Colonic mucosa (tissue), 4 donors: ENCODE measurements around the gene TST. TPM values are rescaled to one million over a fixed set of nuclear protein-coding genes. Genes with fewer than 3 reads are reported as not detected.

Experiments
- DNase-seq: peaks from one replicate; pipeline ENCODE4 v3.0.0-alpha.2; 2020
- H3K27ac ChIP-seq: fragments of 200-600 bp; one replicate; pipeline ENCODE4 v1.8.0; 2021
- H3K27me3 ChIP-seq: fragments of 200-600 bp; one replicate; pipeline ENCODE4 v1.8.0; 2021
- H3K36me3 ChIP-seq: fragments of 200-600 bp; one replicate; pipeline ENCODE4 v1.8.0; 2021
- H3K4me1 ChIP-seq: fragments of 200-600 bp; one replicate; pipeline ENCODE4 v1.8.0; 2021; ENCODE audit warnings: mild to moderate bottlenecking
- H3K4me3 ChIP-seq: fragments of 200-600 bp; one replicate; pipeline ENCODE4 v1.8.0; 2021
- H3K9ac ChIP-seq, 2 donors: one replicate each; pipeline ENCODE4 v1.7.0; 2013; ENCODE audit warnings: control low read depth in 2 of 2, low read depth in 2 of 2, low read length in 2 of 2
- H3K9me3 ChIP-seq: fragments of 200-600 bp; one replicate; pipeline ENCODE4 v1.8.0; 2021
- CTCF ChIP-seq: fragments of 200-600 bp; IDR thresholded peaks from one replicate; pipeline ENCODE4 v1.8.0; 2022; ENCODE audit warnings: antibody characterized with exemption, mild to moderate bottlenecking
- intact Hi-C: fragments of 100-400 bp; cut with DNase I; formaldehyde crosslinking; loops from one replicate; pipeline ENCODE4 v1.14.1; 2022
- total RNA-seq, 2 donors: library from RNA; stranded (reverse); fragmentation: NEBNext Ultra II Directional in 1 of 2; extraction: Animal tissue kit (Norgen Biotek cat#: 25700) in 1 of 2; gene quantifications; one replicate each; pipeline ENCODE4 v1.2.1, GENCODE V29; 2021
- donor health status: healthy.
- donor health status: DM: no; HTN: no; CAD: no.
- donor health status: DM: no; HTN: no; CAD: no.

TST gene
- total RNA-seq, 2 donors from 2014 or later: 410 to 474 TPM

- Histone ChIP-seq H3K9ac (no peak overlapping the region), H3K4me3 (no peak overlapping the region), H3K36me3 (no peaks in the 10 kb centered on the region), H3K27me3 (no peaks in the 10 kb centered on the region), H3K27ac (no peak overlapping the region), H3K4me1 (no peaks in the 10 kb centered on the region), H3K9me3 (no peaks in the 10 kb centered on the region)
- no peak for TF ChIP-seq CTCF
- no peak for DNase-seq
- intact Hi-C loops: no loop called here
Measured at GRCh38 chr22:37000676-37001534, 18.3 kb downstream of the TST start.

DNA sequence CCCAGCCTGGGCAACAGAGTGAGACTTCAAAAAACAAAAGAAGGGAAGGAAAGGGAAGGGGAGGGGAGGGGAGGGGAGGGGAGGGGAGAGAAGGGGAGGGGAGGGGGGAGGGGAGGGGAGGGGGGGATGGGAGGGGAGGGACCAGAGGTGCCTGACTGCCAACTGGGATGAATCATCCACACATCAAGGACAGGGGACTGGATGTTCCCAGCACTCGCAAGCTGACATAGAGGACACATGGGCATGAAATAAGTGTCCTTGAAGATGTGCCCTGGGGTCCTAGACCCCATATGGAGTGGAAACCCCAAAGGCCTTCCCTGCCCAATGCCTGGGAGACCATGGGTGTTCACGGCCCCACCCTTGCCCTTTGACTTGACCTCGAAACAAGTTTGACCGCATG, 19.8 kb downstream of the TST start:
- Histone ChIP-seq H3K4me1 (no peaks in the 10 kb centered on the region), H3K4me3 (no peak overlapping the region), H3K36me3 (no peaks in the 10 kb centered on the region), H3K27me3 (no peaks in the 10 kb centered on the region), H3K9me3 (no peaks in the 10 kb centered on the region), H3K27ac (no peak overlapping the region), H3K9ac (no peak overlapping the region)
- no peak for TF ChIP-seq CTCF
- DNase-seq: no peak
- intact Hi-C loops: no loop called here

GRCh38 chr22:36998620-36999351, 20.5 kb downstream of the TST start:
- no peaks in the 10 kb centered on the region for H3K36me3 ChIP-seq
- no peak for DNase-seq
- no peak overlapping the region for H3K27ac ChIP-seq

GRCh38 chr22:36997746-36998145, 21.5 kb downstream of the TST start:
- DNase-seq: no peak
- Histone ChIP-seq H3K27ac (no peak overlapping the region), H3K27me3 (no peaks in the 10 kb centered on the region)

More at GRCh38 chr22:36998620-36999351, 20.5 kb downstream of the TST start:
- no peaks in the 10 kb centered on the region for H3K9me3 ChIP-seq
- H3K4me1 ChIP-seq: no peaks in the 10 kb centered on the region
- H3K27me3 ChIP-seq: no peaks in the 10 kb centered on the region
- H3K4me3 ChIP-seq: no peak overlapping the region
- no peak overlapping the region for H3K9ac ChIP-seq
- intact Hi-C loops: no loop called here
- no peak for TF ChIP-seq CTCF

GRCh38 chr22:36991206-36991605, 28.0 kb downstream of the TST start:
- Histone ChIP-seq H3K27me3 (peaks cover 3% of the 10 kb centered on the region), H3K36me3 (no peaks in the 10 kb centered on the region), H3K27ac (no peak overlapping the region), H3K9me3 (no peaks in the 10 kb centered on the region), H3K4me3 (no peak overlapping the region), H3K9ac (no peak overlapping the region), H3K4me1 (no peaks in the 10 kb centered on the region)
- no peak for TF ChIP-seq CTCF
- no peak for DNase-seq
- intact Hi-C loops: no loop called here

More at GRCh38 chr22:36997746-36998145, 21.5 kb downstream of the TST start:
- Histone ChIP-seq H3K9ac (no peak overlapping the region), H3K36me3 (no peaks in the 10 kb centered on the region), H3K4me1 (no peaks in the 10 kb centered on the region), H3K9me3 (no peaks in the 10 kb centered on the region), H3K4me3 (no peak overlapping the region)
- intact Hi-C loops: no loop called here
- TF ChIP-seq CTCF: no peak
